Astrocyte of the cerebellum (primary cell): ENCODE data around the gene FAM167B.

Experiments used
- DNase-seq: peaks from one replicate; pipeline ENCODE4 v3.0.0-alpha.2; 2011; ENCODE audit warnings: low read depth
- H3K4me3 ChIP-seq: 2 replicates; pipeline ENCODE4 v1.5.1; 2011; ENCODE audit warnings: mild to moderate bottlenecking, low read depth, low read length, moderate library complexity
- CTCF ChIP-seq: IDR thresholded peaks from 2 replicates; pipeline ENCODE4 v1.5.1; 2012; ENCODE audit warnings: low read length, low read depth, moderate library complexity, mild to moderate bottlenecking; ENCODE audit errors: missing control alignments
- in situ Hi-C: cut with HindIII; loops from 2 replicates; pipeline ENCODE4 v1.10.0; 2017; ENCODE audit warnings: low sequenced_read_pairs

FAM167B gene

GRCh38 chr1:32223683-32224082 is 23.3 kb upstream of the FAM167B start:
- no peak overlapping the region for H3K4me3 ChIP-seq
- DNase-seq = no peak
- in situ Hi-C loops = no loop called here
- TF ChIP-seq CTCF = no peak

DNA sequence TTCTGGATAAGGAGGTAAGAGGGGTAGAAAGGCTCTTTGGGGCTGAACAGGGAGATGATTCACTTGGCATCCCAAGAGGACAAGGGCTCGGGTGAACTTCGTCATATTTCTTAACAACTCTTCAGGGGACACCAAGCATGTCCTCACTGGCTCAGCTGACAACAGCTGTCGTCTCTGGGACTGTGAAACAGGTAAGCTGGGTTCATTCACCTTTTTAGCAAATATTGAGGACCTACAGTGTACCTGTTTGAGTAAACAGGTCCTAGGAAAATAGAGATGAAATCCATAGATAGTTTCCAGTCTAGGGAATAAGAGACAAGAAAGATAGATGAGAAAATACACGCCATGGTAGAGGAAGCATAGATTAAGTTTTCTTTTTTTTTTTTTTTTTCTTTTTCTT is 22.7 kb upstream of the FAM167B start:
- DNase-seq = no peak
- no peak overlapping the region for H3K4me3 ChIP-seq
- TF ChIP-seq CTCF = no peak
- in situ Hi-C loops = no loop called here

GRCh38 chr1:32228771-32229170 is 18.3 kb upstream of the FAM167B start:
- in situ Hi-C loops = no loop called here
- TF ChIP-seq CTCF = no peak
- H3K4me3 ChIP-seq = no peak overlapping the region
- DNase-seq = no peak

GRCh38 chr1:32231843-32232432 is 15.1 kb upstream of the FAM167B start:
- no peak overlapping the region for H3K4me3 ChIP-seq
- in situ Hi-C loops = no loop called here
- TF ChIP-seq CTCF = no peak
- DNase-seq = no peak

DNA sequence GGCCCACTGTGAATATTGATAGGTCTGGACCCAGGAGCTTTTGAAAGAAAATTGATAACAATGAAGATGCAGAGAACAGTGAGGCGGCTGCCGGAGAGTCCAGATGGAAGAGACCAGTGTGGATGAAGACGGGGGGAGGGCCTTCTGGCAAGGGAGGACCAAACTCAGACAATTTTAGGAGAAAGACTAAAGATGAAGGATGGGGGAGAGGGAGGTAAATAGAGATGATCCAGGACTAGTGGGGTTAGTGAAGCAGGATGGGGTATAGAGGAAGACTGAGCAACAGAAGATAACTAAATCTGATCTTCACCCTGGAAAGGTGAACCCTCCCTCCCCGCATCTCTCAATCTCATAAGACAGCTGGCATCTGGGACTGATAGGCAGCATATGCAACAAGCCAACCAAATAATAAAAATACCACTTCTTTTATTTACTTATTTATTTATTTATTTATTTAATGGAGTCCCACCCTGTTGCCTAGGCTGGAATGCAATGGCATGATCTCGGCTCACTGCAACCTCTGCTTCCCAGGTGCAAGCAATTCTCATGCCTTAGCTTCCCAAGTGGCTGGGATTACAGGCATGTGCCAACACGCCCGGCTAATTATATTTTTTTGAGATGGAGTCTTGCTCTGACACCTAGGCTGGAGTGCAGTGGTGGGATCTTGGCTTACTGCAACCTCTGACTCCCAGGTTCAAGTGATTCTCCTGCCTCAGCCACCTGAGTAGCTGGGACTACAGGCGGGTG is 14.3 kb upstream of the FAM167B start:
- TF ChIP-seq CTCF = no peak
- DNase-seq = no peak
- H3K4me3 ChIP-seq = no peak overlapping the region
- in situ Hi-C loops = no loop called here

DNA sequence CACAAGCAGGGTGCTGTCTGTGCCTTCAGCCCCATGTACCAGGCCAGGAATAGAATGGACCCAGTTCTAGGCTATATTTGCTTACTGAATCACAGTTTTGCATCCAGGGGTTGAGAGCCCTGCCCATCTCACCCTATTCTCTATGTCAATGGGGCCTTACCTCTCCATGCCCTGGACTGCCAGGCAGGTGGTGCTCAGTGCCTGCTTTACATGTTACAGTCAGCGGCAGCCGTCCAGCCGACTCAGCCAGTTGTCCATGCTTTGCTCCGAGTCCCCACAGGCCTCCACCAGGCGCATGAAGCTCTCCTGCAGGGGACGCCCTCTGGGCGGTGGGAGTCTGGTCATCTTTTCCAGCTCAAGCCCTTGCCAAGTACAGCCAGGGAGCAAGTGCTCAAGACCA is 12.2 kb upstream of the FAM167B start:
- H3K4me3 ChIP-seq = no peak overlapping the region
- no peak for TF ChIP-seq CTCF
- no peak for DNase-seq
- in situ Hi-C loops = no loop called here
